Mesenchymal stem cell (in vitro differentiated cells and primary cell): ENCODE measurements around the gene NCOA7.

ENCODE experiments used
- DNase-seq: peaks from one replicate; pipeline ENCODE4 v3.0.0-alpha.2; 2013
- H2AFZ ChIP-seq: one replicate; pipeline ENCODE4 v1.6.1; 2013; ENCODE audit warnings: low read depth, mild to moderate bottlenecking, control low read depth, inconsistent platforms, low read length, moderate library complexity
- H2AK5ac ChIP-seq: 2 replicates; pipeline ENCODE4 v1.6.1; 2013; ENCODE audit warnings: low read length, moderate library complexity, mild to moderate bottlenecking, inconsistent platforms; ENCODE audit not compliant: severe bottlenecking
- H2BK120ac ChIP-seq: one replicate; pipeline ENCODE4 v1.6.1; 2013; ENCODE audit warnings: low read depth, mild to moderate bottlenecking, inconsistent platforms, low read length, moderate library complexity
- H2BK12ac ChIP-seq, 2 experiments: one replicate each; pipeline ENCODE4 v1.6.1; 2013; ENCODE audit warnings: inconsistent platforms in 2 of 2, low read length in 2 of 2, mild to moderate bottlenecking in 2 of 2, moderate library complexity in 2 of 2, control low read depth in 1 of 2
- H2BK15ac ChIP-seq: one replicate; pipeline ENCODE4 v1.6.1; 2013; ENCODE audit warnings: mild to moderate bottlenecking, low read depth, inconsistent platforms; ENCODE audit not compliant: poor library complexity, severe bottlenecking
- H2BK5ac ChIP-seq: 2 replicates; pipeline ENCODE4 v1.6.1; 2013; ENCODE audit warnings: low read depth, mild to moderate bottlenecking, low read length, control low read depth, inconsistent platforms; ENCODE audit not compliant: poor library complexity, severe bottlenecking
- H3K14ac ChIP-seq, 2 experiments: one replicate each; pipeline ENCODE4 v1.6.1; 2013; ENCODE audit warnings: inconsistent platforms in 2 of 2, low read length in 2 of 2, control low read depth in 1 of 2, mild to moderate bottlenecking in 1 of 2, moderate library complexity in 1 of 2
- H3K18ac ChIP-seq, 2 experiments: one replicate each; pipeline ENCODE4 v1.6.1; 2013; ENCODE audit warnings: inconsistent platforms in 2 of 2, low read length in 2 of 2, control low read depth in 1 of 2, low read depth in 1 of 2, mild to moderate bottlenecking in 1 of 2
- H3K23ac ChIP-seq, 2 experiments: one replicate each; pipeline ENCODE4 v1.6.1; 2013; ENCODE audit warnings: inconsistent platforms in 2 of 2, low read length in 2 of 2, mild to moderate bottlenecking in 2 of 2, moderate library complexity in 2 of 2, control low read depth in 1 of 2
- H3K27ac ChIP-seq: 2 replicates; pipeline ENCODE4 v1.5.1; 2013; ENCODE audit warnings: mild to moderate bottlenecking, moderate library complexity, low read length, control low read depth, inconsistent platforms; ENCODE audit not compliant: poor library complexity, severe bottlenecking
- H3K27me3 ChIP-seq, 2 experiments: 2 replicates each; pipeline versions ENCODE4 v1.6.1 to v1.7.0; 2013; ENCODE audit warnings: low read length in 2 of 2, mild to moderate bottlenecking in 2 of 2, moderate library complexity in 2 of 2, control low read depth in 1 of 2, inconsistent platforms in 1 of 2; ENCODE audit not compliant: control insufficient read depth in 1 of 2, insufficient read depth in 1 of 2
- H3K36me3 ChIP-seq, 2 experiments: 2 replicates each; pipeline versions ENCODE4 v1.6.1 to v1.7.0; 2013; ENCODE audit warnings: low read length in 2 of 2, control low read depth in 1 of 2, inconsistent platforms in 1 of 2, low read depth in 1 of 2, mild to moderate bottlenecking in 1 of 2; ENCODE audit not compliant: insufficient read depth in 2 of 2, control insufficient read depth in 1 of 2
- H3K4ac ChIP-seq, 2 experiments: one replicate each; pipeline ENCODE4 v1.6.1; 2013; ENCODE audit warnings: inconsistent platforms in 2 of 2, low read length in 2 of 2, mild to moderate bottlenecking in 2 of 2, moderate library complexity in 2 of 2, control low read depth in 1 of 2, low read depth in 1 of 2
- H3K4me1 ChIP-seq: 2 replicates; pipeline ENCODE4 v1.6.1; 2013; ENCODE audit warnings: low read depth, low read length, control low read depth; ENCODE audit not compliant: control insufficient read depth, insufficient read depth
- H3K4me2 ChIP-seq: 2 replicates; pipeline ENCODE4 v1.6.1; 2013; ENCODE audit warnings: low read length, mild to moderate bottlenecking, inconsistent platforms; ENCODE audit not compliant: poor library complexity, severe bottlenecking
- H3K4me3 ChIP-seq, 2 experiments: 2 replicates each; pipeline versions ENCODE4 v1.5.1 to v1.7.0; 2013; ENCODE audit warnings: low read length in 2 of 2, mild to moderate bottlenecking in 2 of 2, control low read depth in 1 of 2, low read depth in 1 of 2; ENCODE audit not compliant: insufficient read depth in 1 of 2
- H3K79me1 ChIP-seq: replicated peaks from 2 replicates; pipeline ENCODE4 v1.6.1; 2013; ENCODE audit warnings: mild to moderate bottlenecking, control low read depth, low read length, inconsistent platforms; ENCODE audit not compliant: poor library complexity, severe bottlenecking
- H3K9ac ChIP-seq: 2 replicates; pipeline ENCODE4 v1.7.0; 2013; ENCODE audit warnings: mild to moderate bottlenecking, low read length, moderate library complexity
- H3K9me3 ChIP-seq: 2 replicates; pipeline ENCODE4 v1.7.0; 2013; ENCODE audit warnings: mild to moderate bottlenecking, low read length; ENCODE audit not compliant: control insufficient read depth
- H4K8ac ChIP-seq: one replicate; pipeline ENCODE4 v1.6.1; 2013; ENCODE audit warnings: inconsistent platforms, mild to moderate bottlenecking, low read length, moderate library complexity
- H4K91ac ChIP-seq: one replicate; pipeline ENCODE4 v1.6.1; 2013; ENCODE audit warnings: mild to moderate bottlenecking, low read length, inconsistent platforms
- WGBS: methylation state at CpG from one replicate; pipeline ENCODE4 v1.1.7; 2013; ENCODE audit warnings: mixed read lengths; 5-methylcytosine and 5-hydroxymethylcytosine counted together

The NCOA7 gene

DNA sequence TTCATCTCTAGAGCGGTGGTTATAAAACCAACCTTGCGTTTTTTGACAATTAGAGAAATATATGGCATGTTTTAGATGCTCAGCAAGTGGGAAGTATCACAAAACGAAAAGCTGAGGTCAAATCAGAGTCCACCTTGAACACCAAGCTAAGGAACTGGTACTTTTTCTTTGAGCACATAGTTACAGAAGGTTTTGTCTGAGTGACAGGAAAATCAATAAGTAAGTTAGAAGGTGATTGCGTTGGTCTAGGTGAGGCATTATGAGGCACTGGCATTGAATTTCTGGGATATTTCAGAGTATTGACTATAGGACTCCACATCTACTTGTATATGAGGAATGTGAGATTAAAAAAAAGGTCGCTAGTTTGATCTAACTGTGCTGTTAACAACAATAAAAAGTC lies 165.2 kb downstream of the NCOA7 start:
- no peak for DNase-seq
- Histone ChIP-seq H2BK120ac (no peak overlapping the region), H4K8ac (no peak overlapping the region), H3K4me3 (peak overlapping the region in 1 of 2 experiments; percentile 89), H2BK5ac (no peak overlapping the region), H3K4ac (no peak overlapping the region), H2BK15ac (no peak overlapping the region), H3K18ac (no peak overlapping the region), H3K4me2 (peak overlapping the region; percentile 52), H3K27me3 (peaks cover 0 to 6% of the 10 kb centered on the region in 2 experiments), H3K4me1 (peaks cover 8% of the 10 kb centered on the region), H2BK12ac (no peak overlapping the region), H3K14ac (no peak overlapping the region), H3K27ac (no peak overlapping the region), H3K9me3 (no peaks in the 10 kb centered on the region), H2AFZ (no peak overlapping the region), H2AK5ac (no peak overlapping the region), H3K36me3 (no peaks in the 10 kb centered on the region), H3K23ac (no peak overlapping the region), H4K91ac (no peak overlapping the region), H3K79me1 (peaks cover 19% of the 10 kb centered on the region), H3K9ac (peak overlapping the region; percentile 94)
- 60% methylated on average over 5 of the region's 5 CpGs for WGBS

GRCh38 chr6:125956506-125957390 lies 166.0 kb downstream of the NCOA7 start, which contains the start of gene HINT3:
HINT3 (plus strand) TSS chr6:125956770; CDS start chr6:125956978, 208 bp downstream.
- DNase-seq: peak; percentile 98
- peak within 1 kb of the TSS; percentile 94 for H3K9ac ChIP-seq
- no peak within 1 kb of the TSS for H2BK5ac ChIP-seq
- H3K4ac ChIP-seq: peak within 1 kb of the TSS; percentile 41 to 95
- peak within 1 kb of the TSS; percentile 54 for H4K8ac ChIP-seq
- H2BK120ac ChIP-seq: peak within 1 kb of the TSS; percentile 19
- H2BK15ac ChIP-seq: peak within 1 kb of the TSS; percentile 53
- H3K79me1 ChIP-seq: peaks cover 24% of the 10 kb centered on the region
- no peaks in the 10 kb centered on the region for H3K9me3 ChIP-seq
- peak within 1 kb of the TSS; percentile 74 to 98 for H3K18ac ChIP-seq
- under 1% methylated on average over 80 of the region's 82 CpGs for WGBS
- peak within 1 kb of the TSS in 1 of 2 experiments; percentile 54 for H3K23ac ChIP-seq
- H2AFZ ChIP-seq: peak within 1 kb of the TSS; percentile 78
- H3K36me3 ChIP-seq: no peaks in the 10 kb centered on the region
- peak within 1 kb of the TSS in 1 of 2 experiments; percentile 98 for H3K14ac ChIP-seq
- H4K91ac ChIP-seq: peak within 1 kb of the TSS; percentile 71
- no peak within 1 kb of the TSS for H2AK5ac ChIP-seq
- peak within 1 kb of the TSS; percentile 78 for H3K4me2 ChIP-seq
- H2BK12ac ChIP-seq: peak within 1 kb of the TSS in 1 of 2 experiments; percentile 80
- H3K27me3 ChIP-seq: peaks cover 0 to 6% of the 10 kb centered on the region in 2 experiments
- peak within 1 kb of the TSS; percentile 70 for H3K27ac ChIP-seq
- peaks cover 8% of the 10 kb centered on the region for H3K4me1 ChIP-seq
- peak within 1 kb of the TSS; percentile 89 to 92 for H3K4me3 ChIP-seq

DNA sequence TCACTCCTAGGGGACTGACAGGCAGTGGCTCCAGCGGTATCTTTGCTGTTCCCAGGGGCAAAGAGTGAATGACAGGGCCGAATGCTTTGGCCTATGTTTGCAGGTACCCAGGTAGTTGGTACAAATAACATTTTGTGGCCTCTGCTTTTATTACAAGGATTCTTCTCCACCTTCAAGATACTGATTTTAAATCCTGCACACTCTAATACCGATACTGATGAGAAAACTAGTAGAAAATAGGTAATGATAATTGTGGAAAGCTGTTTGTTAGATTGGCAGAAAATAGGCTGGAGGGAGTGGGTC lies 166.6 kb downstream of the NCOA7 start:
- H4K8ac ChIP-seq: peak overlapping the region; percentile 54
- H3K36me3 ChIP-seq: no peaks in the 10 kb centered on the region
- H2AFZ ChIP-seq: peak overlapping the region; percentile 78
- no peak overlapping the region for H3K23ac ChIP-seq
- no peak overlapping the region for H2BK5ac ChIP-seq
- H3K9me3 ChIP-seq: no peaks in the 10 kb centered on the region
- H3K4me3 ChIP-seq: peak overlapping the region; percentile 89 to 92
- H2AK5ac ChIP-seq: no peak overlapping the region
- peak overlapping the region; percentile 37 for H4K91ac ChIP-seq
- WGBS: 100% methylated on average over 1 of the region's 3 CpGs
- peak overlapping the region; percentile 78 for H3K4me2 ChIP-seq
- peak overlapping the region in 1 of 2 experiments; percentile 95 for H3K4ac ChIP-seq
- H3K27me3 ChIP-seq: peaks cover 0 to 6% of the 10 kb centered on the region in 2 experiments
- peaks cover 26% of the 10 kb centered on the region for H3K79me1 ChIP-seq
- no peak overlapping the region for H2BK120ac ChIP-seq
- DNase-seq: no peak
- H3K4me1 ChIP-seq: peaks cover 8% of the 10 kb centered on the region
- H3K27ac ChIP-seq: peak overlapping the region; percentile 19
- H2BK15ac ChIP-seq: no peak overlapping the region
- peak overlapping the region; percentile 94 for H3K9ac ChIP-seq
- H2BK12ac ChIP-seq: no peak overlapping the region
- H3K14ac ChIP-seq: no peak overlapping the region
- H3K18ac ChIP-seq: peak overlapping the region in 1 of 2 experiments; percentile 98

DNA sequence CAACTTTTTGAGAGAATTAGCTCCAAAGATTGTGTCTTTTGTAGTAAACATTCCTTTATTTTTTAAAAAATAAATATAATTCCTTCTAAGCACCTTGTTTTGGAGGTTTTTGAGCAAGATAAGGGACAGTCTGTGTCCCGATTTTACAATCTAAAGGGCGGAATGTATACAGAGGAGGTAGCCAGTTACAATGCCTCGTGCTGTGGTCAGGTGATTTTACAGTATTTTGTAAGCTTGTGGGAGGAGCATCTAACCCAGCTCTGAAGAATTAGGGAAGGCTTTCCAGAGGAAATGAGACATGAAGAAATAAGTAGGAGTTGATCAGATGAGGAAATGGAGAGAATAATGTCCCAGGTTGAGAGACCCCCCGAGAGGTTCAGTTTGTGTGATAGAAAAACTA lies 167.1 kb downstream of the NCOA7 start:
- no peaks in the 10 kb centered on the region for H3K9me3 ChIP-seq
- H3K27ac ChIP-seq: no peak overlapping the region
- H3K23ac ChIP-seq: no peak overlapping the region
- 68% methylated on average over 4 of the region's 4 CpGs for WGBS
- H3K4ac ChIP-seq: no peak overlapping the region
- peak; percentile 65 for DNase-seq
- peak overlapping the region; percentile 78 for H3K4me2 ChIP-seq
- no peak overlapping the region for H2BK15ac ChIP-seq
- H2BK12ac ChIP-seq: no peak overlapping the region
- no peak overlapping the region for H4K8ac ChIP-seq
- no peak overlapping the region for H2BK5ac ChIP-seq
- H3K4me1 ChIP-seq: peaks cover 7% of the 10 kb centered on the region
- peaks cover 0 to 6% of the 10 kb centered on the region in 2 experiments for H3K27me3 ChIP-seq
- peak overlapping the region in 1 of 2 experiments; percentile 89 for H3K4me3 ChIP-seq
- H3K14ac ChIP-seq: no peak overlapping the region
- no peaks in the 10 kb centered on the region for H3K36me3 ChIP-seq
- H2AFZ ChIP-seq: no peak overlapping the region
- no peak overlapping the region for H3K18ac ChIP-seq
- H2BK120ac ChIP-seq: no peak overlapping the region
- H4K91ac ChIP-seq: no peak overlapping the region
- peaks cover 29% of the 10 kb centered on the region for H3K79me1 ChIP-seq
- no peak overlapping the region for H2AK5ac ChIP-seq
- H3K9ac ChIP-seq: peak overlapping the region; percentile 94
